Stimulated activated CD4-positive, alpha-beta T cell treated with anti-CD3 and anti-CD28 coated beads, Interleukin-1b, Interleukin-23, amount 100 ng/mL, for 24 hours (primary cell): ENCODE data around the gene UMAD1.
A peak's percentile ranks its signal among the peaks of the same experiment; 100 is the strongest.
"Not testable (repeated sequence)": the region's sequence is repeated elsewhere in the genome, so short reads cannot be mapped to it uniquely, and the experiment has no call there.

Experiments
- DNase-seq, 4 experiments: peaks; one replicate each; pipeline ENCODE4 v3.0.0-alpha.2; 2020; ENCODE audit warnings: low read depth in 4 of 4, low spot score in 1 of 4

The UMAD1 gene

DNA sequence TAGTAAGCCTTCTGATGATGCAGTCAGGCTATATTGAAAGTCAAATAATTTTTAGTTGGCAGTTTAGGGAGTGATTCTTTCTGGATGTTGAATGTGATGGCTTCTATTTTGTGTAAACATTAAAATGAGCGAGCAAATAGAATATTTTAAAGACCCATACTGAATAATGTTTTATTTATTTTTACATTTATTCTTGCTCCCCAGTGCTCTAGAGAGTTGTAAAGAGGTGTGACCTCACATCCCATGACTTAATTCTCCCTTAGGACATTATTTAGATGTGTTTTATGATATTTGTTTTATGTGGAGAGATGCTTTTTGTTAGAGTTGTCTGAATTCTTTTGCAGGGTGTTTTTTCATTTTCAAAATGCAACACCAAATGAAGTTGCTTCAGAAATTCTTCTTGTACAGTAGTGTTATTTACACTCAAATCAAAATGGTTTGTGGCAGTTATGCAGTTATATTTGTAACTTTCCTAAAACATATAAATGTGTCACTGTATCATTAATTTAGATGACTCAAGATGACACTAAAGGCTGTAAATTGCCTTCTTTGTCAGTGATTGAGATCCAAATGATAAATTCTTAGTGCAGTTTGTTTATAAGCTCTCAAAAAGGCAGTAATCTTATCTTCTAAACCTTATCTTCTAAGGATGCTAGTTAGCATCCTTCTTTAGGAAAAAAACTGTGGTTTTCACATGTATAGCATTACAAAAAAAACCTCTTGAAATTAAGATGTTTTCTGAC, 12.4 kb downstream of the UMAD1 start:
- DNase-seq = no peak

DNA sequence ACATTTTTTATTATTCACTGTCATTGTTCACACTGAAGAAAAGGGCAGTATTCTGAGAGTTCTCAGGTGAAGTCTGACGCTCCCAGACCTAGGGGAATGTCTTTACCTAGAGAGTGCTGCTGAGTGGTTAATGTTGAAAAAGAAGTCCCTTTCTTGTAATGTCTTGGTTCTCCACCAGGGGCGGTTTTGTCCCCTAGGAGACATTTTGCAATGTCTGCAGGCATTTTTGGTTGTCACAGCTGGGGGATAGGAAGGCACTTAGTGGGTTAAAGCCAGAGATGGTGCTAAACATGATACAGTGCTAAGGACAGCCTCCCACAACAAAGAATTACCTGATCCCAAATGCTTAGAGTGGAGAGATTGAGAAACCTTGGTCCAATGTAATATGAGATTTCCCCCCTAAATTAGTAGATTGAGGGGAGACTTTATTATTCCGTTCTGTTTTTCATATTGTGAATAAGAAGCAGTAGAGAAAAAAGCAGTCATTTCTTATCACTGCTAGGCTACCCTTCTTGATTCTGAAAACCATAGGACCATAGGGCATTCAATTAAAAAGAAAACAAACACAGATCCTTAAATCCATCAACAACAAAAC, 13.1 kb downstream of the UMAD1 start:
- no peak for DNase-seq

DNA sequence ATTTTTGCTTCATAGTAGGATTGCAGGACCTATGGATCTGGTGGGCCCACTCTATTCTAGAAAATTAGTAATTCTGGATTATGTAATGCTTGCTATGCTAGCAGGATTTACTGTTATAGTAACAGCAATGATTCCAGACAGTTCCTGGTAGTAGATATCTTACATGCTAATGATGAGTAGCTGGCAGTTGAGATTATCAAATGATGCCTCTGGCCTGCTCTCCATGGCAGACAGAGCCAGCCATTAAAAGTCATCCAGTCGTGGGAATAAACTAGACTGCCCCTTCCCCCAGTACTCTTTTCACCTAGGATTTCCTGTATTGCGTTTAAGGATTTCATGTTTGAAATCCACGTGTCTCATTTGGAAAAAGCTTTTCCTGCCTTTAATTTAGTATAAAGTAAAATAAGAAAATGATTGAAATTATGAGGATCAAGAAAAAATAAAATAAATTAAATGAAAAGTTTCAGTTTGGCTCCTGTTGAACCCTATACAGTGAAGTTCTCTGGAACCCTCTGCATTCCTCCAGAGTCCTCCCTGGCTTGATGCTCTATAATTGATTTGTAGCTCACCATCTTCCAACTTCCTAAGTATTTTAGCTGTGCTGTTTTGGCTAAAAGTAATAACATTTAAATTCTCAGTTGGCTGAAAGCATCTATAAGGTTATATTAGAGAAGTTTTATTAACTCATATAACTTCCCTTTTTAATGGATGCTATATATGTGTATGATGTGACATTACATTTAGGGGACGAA, 14.6 kb downstream of the UMAD1 start:
- no peak for DNase-seq

DNA sequence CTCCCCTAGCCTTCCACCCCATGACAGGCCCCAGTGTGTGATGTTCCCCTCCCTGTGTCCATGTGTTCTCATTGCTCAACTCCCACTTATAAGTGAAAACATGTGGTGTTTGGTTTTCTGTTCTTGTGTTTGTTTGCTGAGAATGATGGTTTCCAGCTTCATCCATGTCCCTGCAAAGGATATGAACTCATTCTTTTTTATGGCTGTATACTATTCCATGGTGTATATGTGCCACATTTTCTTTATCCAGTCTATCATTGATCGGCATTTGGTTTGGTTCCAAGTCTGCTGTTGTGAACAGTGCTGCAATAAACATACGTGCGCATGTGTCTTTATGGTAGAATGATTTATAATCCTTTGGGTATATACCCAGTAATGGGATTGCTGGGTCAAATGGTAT, 15.9 kb downstream of the UMAD1 start:
- DNase-seq = not testable (repeated sequence)

DNA sequence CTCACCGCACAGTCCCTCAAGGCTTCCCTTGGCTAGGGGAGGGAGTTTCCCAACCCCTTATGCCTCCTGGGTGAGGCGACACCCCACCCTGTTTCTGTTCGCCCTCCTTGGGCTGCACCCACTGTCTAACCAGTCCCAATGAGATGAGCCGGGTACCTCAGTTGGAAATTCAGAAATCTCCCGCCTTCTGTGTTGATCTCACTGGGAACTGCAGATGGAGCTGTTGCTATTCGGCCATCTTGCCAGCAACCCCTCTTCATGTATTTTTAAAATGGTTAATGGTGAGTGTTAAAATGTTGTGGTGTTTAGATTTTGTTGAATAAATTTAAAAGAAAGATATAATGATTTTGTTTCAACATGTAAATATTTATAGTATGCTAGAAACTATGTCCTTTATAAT, 22.0 kb downstream of the UMAD1 start:
- no peak for DNase-seq

DNA sequence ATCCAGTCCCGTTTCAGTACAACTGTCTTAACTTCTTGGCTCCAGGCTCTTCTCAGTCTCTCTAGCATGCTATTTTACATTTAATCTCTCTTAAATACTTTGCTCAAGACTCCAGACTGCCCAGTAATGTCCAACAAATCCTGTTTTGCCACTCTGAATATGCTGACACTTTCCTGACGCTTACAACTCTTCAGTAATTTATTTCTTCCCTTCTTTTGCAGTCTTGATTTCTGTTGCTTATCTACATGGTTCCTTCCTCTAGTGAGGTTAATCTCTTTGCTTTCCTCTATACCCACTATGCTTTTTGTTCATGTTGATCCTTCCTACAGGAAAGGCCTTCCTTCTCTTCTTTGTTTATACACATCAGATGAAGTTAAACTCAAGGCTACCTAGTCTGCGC, 23.7 kb downstream of the UMAD1 start:
- no peak for DNase-seq

DNA sequence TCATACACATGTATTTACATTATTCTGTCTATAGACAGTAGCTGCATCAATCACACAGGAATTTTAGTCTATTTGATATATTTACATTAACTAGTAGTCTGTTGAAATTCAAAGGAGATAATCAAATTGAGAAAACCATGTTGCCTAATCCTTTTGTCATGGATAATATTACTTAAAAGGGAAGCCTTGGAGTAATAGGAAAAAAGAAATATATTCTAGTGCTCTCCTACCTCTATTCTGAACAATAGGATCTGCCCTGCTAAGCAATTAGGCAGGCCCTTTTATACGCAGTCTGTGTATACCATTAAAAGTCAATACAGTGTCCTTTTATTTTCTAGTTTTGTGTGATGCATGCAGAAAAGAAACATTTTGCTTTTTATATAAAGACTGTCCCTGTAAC, 24.5 kb downstream of the UMAD1 start:
- DNase-seq = no peak

DNA sequence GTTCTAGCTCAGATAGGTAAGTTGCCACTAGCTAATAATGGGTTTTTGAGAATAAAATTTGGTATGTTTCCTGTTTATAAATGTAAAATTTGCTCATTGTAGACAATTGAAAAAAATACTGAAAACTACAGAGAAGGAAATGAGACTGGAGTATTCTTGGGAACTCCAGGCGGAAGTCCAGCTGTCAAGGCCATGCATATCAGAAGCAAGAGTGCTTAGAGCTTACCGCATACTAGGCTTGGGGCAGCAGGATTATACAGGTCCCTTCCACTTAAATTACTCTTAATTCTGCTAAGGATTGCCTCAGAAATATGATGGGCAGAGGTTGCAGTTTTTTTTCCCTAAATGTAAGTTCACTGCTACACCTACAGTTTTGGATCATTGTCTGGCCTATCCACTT, 26.6 kb downstream of the UMAD1 start:
- no peak for DNase-seq

DNA sequence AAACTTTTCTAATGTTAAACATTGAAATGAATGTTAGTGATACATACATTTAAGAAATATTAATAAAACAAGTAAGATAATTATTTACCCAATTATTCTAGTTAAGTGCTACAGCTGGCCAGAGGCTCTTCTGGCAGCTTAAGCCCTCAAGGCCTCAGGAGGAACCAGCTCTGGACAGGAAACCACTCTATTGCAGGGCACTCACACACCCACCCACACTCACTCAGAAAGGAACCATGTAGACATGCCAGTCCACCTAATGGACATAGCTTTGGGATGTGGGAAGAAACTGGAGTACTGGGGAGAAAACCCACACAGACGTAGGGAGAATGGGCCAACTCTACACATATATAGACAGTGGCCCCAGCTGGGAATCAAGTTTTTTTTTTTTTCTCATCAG, 28.2 kb downstream of the UMAD1 start:
- no peak for DNase-seq

DNA sequence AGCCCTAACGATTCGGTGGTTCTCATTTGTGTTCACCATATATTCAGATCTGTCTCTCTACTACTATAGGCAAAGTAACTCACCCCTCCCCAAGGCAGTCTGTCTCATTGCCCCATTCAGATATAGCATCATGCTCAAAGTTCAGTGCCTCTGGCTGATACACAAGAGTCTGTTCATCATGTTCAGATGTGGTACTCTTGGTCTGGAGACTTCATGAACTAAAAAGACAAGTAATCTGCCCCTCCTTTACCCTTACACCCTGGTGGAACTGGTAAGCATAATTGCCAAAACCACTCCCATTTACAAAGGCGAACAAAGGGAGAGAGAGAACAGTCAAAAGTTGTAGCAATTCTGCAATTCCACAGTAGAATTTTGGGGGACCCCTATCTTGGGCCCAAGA, 29.9 kb downstream of the UMAD1 start:
- no peak for DNase-seq

DNA sequence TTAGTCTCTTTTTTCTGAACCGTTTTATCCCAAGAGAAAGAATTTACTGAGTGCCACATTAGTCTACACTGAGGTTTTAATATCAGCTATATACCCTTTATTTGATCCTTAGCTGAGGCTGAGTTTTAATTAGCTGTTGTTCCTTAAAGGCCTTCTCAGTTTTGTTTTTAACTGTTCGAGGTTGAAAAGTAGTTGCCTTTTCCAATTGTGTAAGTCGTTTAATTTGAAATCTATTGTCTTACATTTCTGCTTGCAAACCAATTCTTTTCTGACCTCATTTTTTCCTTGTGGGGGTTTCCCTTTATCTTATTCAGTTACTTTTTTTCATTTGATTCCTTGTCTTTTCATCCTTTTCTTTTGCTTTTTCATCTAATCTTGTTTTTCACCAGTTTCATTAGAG, 30.8 kb downstream of the UMAD1 start:
- no peak for DNase-seq

DNA sequence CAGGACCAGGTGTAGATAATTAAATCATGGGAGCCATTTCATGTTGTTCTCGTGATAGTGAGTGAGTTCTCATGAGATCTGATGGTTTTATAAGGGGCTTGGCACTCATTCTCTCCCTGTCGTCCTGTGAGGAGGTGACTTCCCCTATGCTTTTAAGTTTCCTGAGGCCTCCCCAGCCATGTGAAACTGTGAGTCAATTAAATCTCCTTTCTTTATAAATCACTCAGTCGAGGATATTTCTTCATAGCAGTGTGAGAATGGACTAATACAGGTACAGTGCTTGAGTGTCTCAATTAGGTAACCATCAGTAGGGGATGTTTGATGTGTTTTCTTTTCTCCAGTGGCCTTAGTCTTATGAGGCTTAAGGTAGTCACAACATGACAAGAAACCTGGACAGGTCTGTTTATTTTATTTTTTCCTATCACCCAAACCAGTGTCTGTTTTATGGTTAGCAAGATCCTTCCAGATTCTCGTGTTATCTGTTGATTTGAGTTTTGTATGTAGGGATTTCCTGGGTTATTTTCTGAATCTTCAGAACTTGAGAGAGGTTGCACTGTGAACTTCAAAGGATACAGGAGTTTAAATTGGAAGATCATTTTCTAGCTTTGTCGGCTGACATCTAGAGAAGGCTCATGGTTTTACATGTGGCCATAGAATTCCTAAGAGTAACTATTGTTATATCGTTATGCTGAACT, 32.1 kb downstream of the UMAD1 start:
- peak in 1 of 4 experiments; percentile 6 for DNase-seq

DNA sequence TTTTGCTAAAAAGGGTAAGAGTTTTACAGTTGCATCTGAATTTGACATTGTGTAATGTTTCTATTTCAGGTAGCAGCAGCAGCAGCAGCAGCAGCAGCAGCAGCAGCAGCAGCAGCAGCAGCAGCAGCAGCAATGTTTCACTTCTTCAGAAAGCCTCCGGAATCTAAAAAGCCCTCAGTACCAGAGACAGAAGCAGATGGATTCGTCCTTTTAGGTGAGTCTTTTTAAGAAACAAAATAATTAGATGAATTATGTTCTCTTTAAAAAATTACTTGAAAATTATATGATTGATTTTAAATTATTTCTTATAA, 32.6 kb downstream of the UMAD1 start:
- no peak for DNase-seq

DNA sequence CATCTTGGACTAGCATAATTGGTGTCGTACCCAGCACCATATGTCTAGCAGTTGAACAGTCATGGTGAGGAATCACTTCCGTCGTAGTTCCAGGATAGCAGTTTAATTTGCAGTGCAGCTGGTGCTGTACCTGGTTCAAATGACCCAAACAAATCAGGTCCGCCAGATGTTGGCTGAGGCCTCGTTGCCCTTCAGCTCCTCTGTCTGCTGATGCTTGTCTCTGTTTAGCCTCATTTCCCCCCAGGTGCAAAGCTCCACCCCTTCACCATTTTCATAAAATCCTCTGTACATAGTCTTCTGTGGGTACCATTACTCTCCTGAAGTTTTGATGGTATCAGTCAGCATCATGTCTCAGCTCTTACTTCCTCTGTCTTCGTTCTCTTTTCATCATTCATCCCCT, 35.1 kb downstream of the UMAD1 start:
- DNase-seq = no peak

DNA sequence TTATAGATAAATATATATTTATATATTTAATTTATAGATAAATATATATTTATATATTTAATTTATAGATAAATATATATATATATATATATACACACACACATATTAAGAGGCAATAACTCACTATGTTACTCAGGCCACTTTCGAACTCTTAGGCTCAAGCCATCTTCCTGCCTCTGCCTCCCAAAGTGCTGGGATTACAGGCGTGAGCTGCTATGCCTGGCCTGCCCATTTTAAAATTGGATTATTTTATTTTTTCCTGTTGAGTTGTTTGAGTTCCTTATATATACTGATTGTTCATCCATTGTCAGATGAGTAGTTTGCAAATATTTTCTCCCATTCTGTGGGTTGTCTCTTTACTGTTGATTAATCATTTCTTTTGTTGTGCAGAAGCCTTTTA, 39.1 kb downstream of the UMAD1 start:
- not testable (repeated sequence) for DNase-seq

DNA sequence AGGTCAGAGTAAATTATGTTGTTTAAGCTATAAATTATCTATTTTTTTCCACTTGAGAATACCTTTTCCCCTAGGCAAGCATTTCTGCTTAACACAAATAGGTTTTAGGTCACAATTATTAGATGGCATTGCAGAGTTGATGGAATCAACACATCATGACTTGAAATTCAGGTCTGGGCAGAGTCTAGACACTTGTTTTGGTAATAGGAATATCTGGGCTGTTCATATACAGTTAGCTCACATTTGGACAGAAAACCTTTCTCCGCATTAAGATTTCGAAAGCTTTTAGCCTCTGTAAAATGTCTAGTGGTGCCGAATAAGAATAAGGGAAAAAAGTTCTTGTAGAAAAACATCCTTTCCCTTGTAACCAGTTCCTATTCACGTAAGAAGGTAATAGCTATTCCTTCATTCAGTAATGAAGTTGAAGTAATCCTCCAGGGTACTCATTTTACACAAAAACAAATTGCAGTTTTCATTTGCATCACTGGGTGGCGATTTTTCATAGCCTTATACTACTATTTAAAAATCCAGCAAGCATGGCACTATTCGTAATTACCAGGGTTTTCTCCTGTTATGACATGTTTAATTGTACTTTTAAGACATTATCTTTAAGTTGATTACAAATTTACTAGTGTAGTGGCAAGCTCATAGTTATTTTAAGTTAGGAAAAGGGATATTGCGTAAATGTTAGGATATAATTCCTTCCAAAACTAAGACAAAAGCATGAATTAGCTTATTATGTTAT, 40.8 kb downstream of the UMAD1 start:
- DNase-seq = no peak

DNA sequence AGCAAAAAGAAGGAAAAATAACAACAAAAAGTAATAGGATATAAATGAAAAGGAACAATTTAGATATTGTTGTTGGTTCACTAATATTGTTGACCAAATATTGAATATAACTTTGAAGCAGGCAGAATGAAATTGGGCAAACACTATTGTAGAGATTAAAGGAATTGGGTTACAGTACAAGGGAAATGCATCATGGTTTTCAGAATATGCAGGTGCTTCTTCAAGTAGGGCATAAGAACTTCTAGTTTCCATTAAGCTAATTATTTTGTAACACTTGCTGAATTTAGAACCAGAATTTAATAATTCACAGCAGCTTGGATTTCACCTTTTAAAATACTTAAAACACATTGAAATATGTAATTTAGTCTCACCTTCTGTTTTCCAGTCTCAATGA, 41.4 kb downstream of the UMAD1 start:
- no peak for DNase-seq

DNA sequence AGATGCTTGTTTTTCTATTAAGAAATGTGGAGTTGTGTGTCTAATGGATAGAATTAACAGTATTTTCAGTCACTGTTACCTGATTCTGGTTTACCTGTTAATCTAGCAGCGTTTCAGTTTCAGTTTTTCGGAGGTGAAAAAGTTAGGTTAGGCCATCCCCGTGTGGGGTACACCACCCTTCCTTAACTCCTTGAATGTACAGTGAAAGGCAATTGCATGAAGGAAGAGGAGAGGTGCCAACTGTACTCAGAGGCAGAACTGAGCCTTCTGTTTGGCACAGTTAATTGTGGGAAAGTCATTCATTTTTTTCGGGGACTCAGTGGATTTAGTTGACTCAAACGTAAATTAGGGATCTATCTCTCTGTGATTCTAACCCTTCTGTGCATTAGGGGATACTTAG, 42.3 kb downstream of the UMAD1 start:
- DNase-seq = no peak

DNA sequence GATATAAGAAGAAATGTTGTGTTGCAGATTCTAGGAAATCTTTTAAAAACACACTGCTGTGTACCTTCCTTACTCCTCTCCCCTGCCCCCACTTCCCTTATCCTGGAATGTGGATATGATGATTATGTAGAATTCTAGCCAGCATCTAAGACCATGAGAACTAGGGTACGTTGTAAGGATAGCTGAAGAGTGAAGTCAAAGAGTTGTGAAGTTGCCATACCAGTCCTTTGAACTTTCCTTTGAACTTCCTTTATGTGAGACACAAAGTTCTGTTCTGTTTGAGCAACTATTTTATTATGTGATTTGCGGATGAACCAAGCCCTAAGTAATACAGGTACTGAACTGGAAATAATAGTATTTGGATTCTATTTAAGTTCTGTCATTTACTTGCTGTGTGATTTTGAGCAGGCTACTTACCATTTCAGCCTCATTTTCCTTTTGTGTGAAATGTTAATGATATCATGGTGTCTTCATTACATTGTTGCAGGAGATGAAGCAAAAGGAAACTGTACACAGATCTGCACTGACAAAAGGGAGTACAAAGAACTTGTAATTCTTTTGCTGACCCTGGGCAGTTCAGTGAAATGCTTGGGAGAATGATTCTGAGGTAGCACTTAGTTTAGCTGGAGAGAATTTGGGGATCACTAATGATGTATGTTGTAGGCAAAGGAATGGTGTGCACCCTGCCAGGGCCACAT, 46.4 kb downstream of the UMAD1 start:
- DNase-seq = no peak

DNA sequence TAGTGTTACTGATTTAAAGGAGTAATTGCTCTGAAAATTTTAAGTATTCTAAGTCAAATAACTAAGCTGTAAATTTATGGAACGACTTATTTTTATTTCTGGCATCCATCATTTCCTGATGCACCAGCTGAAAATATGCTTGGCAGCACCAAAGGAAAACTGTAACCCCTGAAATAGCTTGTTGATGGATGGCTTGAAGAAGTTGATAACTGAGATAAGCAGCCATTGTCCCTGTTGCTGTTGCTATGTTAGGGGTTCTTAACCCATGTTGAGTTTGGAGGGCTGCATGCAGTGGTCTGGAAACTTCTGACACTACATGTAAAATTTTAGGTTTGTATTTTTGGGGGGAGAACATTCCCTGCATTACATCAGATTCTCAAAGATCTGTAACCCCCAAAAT, 47.2 kb downstream of the UMAD1 start:
- DNase-seq = no peak

DNA sequence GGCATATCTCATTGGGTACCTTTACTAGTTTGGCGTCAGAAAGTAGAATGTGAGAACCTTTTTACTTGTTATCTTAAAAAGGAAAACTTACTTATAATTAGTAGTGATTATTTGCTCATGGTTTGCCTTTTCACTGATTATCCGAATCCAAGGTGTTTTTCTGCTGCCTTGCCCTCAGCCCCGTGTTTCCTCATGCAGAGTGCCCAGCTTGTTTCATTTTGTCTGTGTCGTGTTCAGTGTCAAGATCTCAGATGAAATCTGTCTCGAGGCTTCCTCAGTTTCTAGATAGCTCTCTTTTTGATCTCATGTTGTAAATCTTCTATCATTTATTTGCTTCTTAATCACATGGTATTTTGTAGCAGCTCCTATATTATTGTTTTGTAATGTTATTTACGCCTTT, 47.8 kb downstream of the UMAD1 start:
- DNase-seq = no peak
